ENCODE measurements around the gene ADGRL4. TPM values are rescaled to one million over a fixed set of nuclear protein-coding genes. Genes with fewer than 3 reads are reported as not detected.

ADGRL4 gene
- total and polyA plus RNA-seq, 9 of the 15 experiments (the other 6 are each of a cell fraction or from before 2014, with no cell fraction given) = not detected

- H3K9ac ChIP-seq (ENCODE audit: insufficient read depth in 1 of 2, low read depth in 2 of 2, low read length in 2 of 2) = no peak overlapping the region
- H3K9me1 ChIP-seq (ENCODE audit: control insufficient read depth, insufficient read depth, low read length) = no peaks in the 10 kb centered on the region
- TF ChIP-seq MED1 (CRISPR knock-in tag; IDR thresholded peaks at IDR 0.05; ENCODE audit: borderline replicate concordance) = no peak
- TF ChIP-seq ZBTB17 (CRISPR knock-in tag; IDR thresholded peaks at IDR 0.05) = no peak
- TF ChIP-seq IRF1 (CRISPR knock-in tag; IDR thresholded peaks at IDR 0.05; ENCODE audit: borderline replicate concordance) = no peak
- no peak for TF ChIP-seq E2F4 (CRISPR knock-in tag; IDR thresholded peaks at IDR 0.05; ENCODE audit: low read depth)
- no peak for TF ChIP-seq CCNT2 (IDR thresholded peaks at IDR 0.05; ENCODE audit: borderline replicate concordance, extremely low read depth, insufficient read length, low read depth, low read length)
- no peak for TF ChIP-seq ZMIZ1 (IDR thresholded peaks at IDR 0.05; ENCODE audit: low read depth in 2 of 2, low read length in 2 of 2)
- TF ChIP-seq FOXP1 (CRISPR knock-in tag; IDR thresholded peaks at IDR 0.05) = no peak
- no peak for TF ChIP-seq KDM1A (IDR thresholded peaks at IDR 0.05)
- no peak for TF ChIP-seq HIVEP1 (CRISPR knock-in tag; IDR thresholded peaks at IDR 0.05)
- H2AFZ ChIP-seq (ENCODE audit: low read depth, low read length) = no peak overlapping the region
- FAIRE-seq = no peak
- ChIA-PET POLR2A (no interaction called here), CTCF (ENCODE audit: low intra/inter-chr PET ratio) (no interaction called here)
- no peaks in the 10 kb centered on the region for H3K4me1 ChIP-seq (replicated peaks in 1 of 2; ENCODE audit: control insufficient read depth in 2 of 2, insufficient read depth in 2 of 2, low read length in 2 of 2)
- no peak overlapping the region for H3K4me3 ChIP-seq
- H3K79me2 ChIP-seq (ENCODE audit: control insufficient read depth, insufficient read depth, low read length) = no peaks in the 10 kb centered on the region
- H3K9me3 ChIP-seq (replicated peaks; ENCODE audit: control insufficient read depth, insufficient read depth, low read depth, low read length) = no peaks in the 10 kb centered on the region
- no TSS peak for BruUV-seq (replicated peaks)
- H3K27me3 ChIP-seq (ENCODE audit: control insufficient read depth in 2 of 2, insufficient read depth in 2 of 2, low read length in 2 of 2) = no peaks in the 10 kb centered on the region
- DNase-seq (ENCODE audit: extremely low read depth in 1 of 4, low spot score in 3 of 4) = no peak
- WGBS (ENCODE audit: insufficient coverage, low coverage, missing lambda C conversion rate) = 6% methylated on average over 4 of the region's 4 CpGs
- no peak for ATAC-seq
- intact Hi-C loops (cut with micrococcal nuclease) = no loop called here
- no peak overlapping the region for H3K27ac ChIP-seq (ENCODE audit: extremely low read depth, low read depth, low read length)
- no peaks in the 10 kb centered on the region for H4K20me1 ChIP-seq (replicated peaks; ENCODE audit: control insufficient read depth, insufficient read depth, low read length)
- in situ Hi-C loops (cut with MboI) = no loop called here
- H3K36me3 ChIP-seq (ENCODE audit: control insufficient read depth, insufficient read depth, low read length) = no peaks in the 10 kb centered on the region
- no peak overlapping the region for H3K4me2 ChIP-seq (ENCODE audit: insufficient read depth, low read length)
Observed at GRCh38 chr1:79010589-79010988, 4.1 kb upstream of the ADGRL4 start.
